GM18517 (cell line): Measurements from ENCODE around the gene GUK1.

ENCODE experiments used
- ATAC-seq: cut with Tn5 transposase; IDR thresholded peaks from one replicate; pipeline ENCODE4 v1.9.1; 2021; ENCODE audit warnings: mild to moderate bottlenecking, moderate library complexity; ENCODE audit not compliant: unreplicated experiment

Gene GUK1

DNA sequence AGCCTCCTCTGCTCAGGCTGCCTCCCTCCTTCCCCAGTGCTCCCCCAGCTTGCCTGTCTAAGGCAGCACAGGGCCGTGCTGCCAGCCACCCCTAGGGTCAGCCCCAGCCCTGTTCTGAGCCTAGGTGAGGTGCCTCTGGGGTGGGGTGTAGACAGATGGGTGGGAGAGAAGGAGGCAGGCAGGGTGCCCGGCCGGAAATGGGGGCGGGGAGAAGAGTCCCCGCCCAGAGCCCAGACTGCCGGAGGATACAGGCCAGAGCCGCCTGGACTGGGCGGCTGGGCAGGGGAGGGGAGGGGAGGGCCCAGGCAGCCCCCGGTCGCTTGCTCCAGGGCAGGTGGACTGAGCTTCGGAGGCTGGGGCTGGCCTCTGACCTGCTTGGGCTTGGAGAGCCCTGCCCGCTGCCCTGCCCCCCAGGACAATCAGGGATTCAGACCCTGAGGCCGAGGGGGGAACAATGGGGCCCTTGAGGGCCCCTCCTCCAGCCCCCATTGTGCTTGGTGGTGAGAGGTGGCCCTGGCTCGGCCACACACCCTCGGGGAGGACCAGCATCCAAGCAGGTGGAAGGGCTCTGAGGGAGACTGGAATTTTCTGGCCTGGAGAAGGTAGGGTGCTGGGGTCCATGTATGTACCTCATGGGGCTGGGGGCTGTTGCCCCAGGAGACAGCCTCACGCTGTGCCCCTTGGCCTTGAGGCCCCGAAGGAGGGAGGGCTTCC is 9.5 kb downstream of the GUK1 start, which contains the start of gene GJC2:
GJC2 (plus strand) TSS at position 525 of the 714 bp plus-strand sequence. CDS start 7,829 bp downstream, outside the sequence.
- no peak for ATAC-seq

DNA sequence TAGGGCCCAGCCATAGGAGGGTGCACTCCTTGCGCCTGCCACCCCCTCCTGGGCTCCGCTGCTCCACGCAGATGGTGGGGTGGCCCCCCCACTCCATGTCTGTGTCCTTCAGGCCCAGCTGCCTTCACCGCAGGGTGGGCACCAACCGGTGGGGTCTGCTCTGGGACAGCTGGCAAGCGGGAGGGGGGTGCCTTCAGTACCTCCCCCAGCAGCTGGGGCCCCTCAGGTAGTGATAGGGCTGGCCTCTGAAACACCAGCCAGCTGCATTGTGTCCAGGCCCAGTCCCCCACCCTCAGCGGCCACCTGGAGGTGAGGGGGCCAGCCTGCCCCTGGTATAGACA is 10.0 kb downstream of the GUK1 start:
- no peak for ATAC-seq

GRCh38 chr1:228150461-228151179 is 10.5 kb downstream of the GUK1 start:
- no peak for ATAC-seq

DNA sequence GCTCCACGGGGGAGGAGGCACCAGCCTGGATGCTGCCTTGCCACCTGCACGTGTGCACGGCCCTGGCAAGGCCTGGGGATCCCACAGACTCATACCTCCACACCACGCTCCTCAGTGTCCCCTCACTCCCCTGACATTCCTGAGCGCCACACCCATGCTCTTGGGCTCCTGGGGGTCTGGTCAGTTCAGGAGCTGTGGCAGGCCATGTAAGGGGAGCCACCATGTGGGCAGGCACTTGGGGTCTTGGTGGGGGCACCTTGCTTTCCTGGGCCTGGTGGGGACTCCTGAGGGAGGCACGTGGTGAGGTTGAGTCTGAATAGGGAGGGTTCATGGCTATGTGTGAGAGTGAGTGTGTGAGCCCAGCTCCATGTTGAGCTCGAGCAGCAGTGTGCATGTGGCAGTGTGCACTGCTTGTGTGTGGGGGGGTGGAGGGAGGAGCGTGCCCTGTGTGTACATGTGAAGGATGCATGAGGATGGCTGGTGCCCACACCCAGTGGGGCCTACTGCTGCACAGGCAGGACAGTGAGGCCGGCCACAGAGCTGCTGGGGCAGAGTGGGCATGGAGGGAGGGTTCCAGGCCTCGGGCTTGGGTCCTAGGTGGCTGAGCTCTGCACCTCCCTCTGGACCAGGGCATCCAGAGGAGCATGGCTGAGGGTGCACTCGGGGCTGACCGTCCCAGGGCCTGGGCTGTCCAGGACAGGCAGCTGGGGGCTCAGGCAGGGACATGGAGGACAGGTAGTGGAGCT is 11.3 kb downstream of the GUK1 start:
- ATAC-seq = no peak

DNA sequence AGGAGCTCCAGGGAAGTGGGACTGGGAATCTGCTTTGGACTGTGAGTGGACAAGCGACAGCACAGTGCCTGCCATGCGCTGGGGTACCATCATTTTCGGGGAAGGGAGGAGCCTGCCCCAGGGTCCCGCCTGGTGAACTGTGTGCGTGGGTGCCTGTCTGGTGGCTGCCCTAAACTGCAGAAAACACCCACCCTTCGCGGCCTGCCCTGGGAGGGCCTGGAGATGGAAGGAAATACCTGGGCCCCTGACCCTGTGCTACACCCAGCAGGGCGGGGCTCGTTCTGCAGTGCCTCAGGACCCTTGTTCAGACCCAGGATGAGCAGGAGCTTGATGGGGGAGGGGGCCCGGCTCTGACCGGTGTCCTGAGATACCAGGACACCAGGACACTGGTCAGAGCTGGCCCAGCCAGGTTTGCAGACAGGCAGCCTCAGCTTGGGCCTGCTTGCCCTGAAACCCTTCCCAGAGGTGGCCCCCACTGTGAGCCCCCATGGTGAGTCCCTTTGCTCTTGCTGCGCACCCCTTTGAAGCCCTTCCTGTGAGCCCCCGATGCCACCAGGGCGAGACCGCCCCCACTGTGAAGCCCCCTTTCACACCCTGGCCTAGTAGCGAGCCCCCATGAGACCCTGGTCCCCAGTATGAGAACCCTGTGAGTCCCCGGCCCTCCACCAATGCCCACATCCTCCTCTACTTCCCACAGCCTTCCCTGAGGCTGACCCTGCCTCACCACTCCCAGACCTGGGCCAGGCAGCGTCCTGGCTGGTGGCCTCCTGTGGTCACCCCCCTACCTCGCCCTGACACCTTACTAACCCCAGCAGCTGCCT is 12.2 kb downstream of the GUK1 start:
- no peak for ATAC-seq

GRCh38 chr1:228152918-228153258 is 12.8 kb downstream of the GUK1 start:
- no peak for ATAC-seq

DNA sequence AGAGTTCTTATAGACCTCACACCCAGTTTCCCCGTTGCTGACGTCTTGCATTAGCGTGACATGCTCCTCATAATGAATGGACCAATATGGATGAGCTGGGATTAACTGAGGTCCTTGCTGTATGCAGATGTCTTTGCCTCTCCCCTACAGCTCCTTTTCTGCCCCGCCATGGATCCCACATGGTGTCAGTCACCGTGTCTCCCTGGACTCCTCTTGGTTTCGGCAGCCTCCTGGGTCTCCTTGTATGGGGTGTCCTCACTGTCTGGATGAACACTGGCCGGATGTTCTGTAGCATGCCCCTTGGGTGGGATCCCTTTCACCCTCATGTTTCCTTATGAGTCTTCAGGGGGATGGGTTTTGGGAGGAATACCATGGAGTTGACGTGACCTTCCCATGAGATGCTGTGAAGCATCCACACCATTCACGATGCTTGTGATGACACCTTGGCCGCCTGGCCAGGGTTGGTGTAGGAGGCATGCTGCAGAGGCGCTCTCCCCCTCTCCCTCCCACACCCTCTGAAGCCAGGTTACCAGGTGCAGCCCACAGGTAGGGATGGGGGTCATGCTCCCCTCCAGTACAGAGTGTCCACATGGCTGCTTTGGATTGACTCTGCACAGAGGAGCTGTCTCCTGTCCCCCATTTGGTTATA is 14.1 kb downstream of the GUK1 start:
- no peak for ATAC-seq

DNA sequence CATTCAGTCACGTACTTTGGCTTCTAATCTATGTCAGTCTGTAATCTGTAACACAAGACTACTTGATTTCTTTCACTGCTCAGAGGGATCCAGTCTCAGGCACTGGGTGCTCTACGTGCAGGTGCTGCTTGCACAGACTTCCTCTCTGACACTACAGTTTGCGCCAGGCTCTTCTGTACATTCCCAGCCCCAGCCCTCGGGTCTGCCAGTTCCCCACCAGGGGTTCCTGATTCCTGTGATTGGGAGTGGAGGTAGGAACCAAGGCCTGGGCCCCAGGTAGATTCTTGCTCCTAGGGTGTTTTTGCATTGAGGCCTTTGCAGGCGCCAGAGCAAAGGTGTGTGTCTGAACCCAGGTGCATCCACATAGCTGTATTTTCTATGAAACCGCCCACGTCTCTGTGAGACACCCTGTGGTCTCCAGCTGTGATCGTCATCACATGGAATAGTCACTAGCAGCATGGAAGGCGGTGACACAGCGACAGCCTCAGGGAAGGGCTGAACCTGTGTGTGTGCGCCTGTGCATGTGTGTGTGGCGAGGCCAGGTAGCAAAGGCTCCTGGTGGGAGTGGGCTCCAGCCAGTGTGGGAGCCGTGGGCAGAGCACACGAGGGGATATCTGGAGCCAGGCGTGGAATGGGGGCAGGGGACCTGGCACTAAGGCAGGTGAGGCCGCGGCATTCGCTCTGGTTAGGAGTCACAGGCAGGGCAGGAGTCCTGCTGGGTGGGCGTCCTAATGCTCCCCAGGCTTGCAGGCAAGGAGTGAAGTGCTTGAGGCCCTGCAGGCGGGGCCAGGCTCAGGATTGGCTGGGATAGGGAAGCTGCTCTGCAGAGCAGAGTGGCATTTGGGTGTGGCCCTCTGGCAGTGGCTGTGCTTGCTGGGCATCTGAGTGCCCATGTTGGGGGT is 14.8 kb downstream of the GUK1 start:
- no peak for ATAC-seq

DNA sequence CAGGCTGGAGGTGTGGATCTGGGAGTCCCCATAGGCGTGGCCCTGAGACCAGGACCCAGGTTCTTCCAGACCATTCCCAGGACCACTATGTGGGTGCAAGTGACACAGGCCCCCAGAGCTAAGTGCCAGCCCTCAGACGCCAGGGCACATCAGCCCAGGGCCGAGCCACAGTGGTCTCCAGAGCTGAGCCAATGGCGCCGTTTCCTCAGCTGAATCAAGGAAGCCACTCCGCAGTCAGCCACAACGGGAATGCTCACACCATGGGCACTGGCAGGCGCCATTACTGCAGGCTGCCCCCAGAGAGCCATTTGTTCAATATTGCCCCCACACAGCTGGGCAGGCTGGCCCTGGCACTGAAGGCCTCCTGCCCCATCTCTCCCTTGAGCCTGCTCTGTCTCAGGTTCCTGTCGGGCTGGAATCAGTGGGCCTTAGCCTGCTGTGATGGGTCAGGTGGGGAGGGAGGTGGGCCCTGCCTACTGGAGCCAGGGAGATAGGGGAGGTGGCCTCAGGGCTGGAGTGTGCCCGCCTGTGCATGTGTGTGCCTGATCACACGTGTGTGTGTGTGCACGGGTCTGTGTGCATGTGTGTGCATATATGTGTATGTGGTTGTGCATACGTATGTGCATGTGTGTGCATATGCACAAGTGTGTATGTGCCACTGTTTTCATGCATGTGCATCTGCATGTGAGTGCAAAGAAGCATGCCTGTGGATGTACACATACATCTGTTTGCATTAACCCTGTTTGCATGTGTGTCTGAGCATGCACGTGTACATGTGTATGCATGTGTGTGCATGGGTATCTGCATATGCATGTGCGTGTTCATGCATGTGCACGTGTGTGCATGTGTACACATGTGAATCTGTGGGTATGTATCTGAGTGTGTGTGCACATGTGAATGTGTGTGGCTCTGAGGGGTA is 15.8 kb downstream of the GUK1 start:
- ATAC-seq = no peak

GRCh38 chr1:228156515-228156881 is 16.4 kb downstream of the GUK1 start:
- ATAC-seq = no peak

DNA sequence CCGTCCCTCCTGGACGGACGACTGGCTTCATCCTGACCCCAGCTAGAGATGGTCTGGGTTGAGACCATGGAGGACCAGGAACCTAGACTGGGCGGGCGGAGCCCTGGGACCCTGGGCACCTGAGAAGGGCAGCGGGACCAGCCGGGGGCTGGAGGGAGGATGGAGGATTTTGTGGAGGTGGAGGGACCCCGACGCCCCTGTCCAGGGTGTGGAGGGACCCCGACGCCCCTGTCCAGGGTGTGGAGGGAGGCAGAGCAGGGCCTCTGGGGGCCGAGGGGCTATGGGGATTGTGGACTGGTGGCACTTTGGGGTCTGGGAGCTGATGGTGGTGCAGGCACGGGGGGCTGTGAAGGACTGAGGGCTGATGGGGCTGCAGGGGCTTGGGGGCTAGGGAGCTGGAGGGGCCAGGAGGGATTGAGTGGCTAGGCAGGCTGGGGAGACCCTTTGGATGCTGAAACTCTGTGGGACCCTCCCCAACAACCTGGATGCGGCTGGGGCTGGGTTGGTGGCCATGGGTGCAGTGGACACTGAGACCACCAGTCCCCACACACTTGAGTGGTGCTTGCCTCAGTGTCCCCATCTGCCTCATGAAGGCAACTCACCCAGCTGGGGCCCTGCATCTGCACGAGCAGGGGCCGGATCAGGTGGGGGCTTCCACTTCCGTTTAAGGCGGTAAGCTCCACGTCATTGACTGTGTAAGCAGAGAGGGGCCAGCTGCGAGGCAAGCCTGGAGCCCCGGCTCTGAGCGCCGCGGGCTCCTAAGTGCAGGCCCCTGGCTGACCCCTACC is 17.1 kb downstream of the GUK1 start:
- ATAC-seq = no peak

GRCh38 chr1:228157729-228158126 is 17.6 kb downstream of the GUK1 start:
- no peak for ATAC-seq

DNA sequence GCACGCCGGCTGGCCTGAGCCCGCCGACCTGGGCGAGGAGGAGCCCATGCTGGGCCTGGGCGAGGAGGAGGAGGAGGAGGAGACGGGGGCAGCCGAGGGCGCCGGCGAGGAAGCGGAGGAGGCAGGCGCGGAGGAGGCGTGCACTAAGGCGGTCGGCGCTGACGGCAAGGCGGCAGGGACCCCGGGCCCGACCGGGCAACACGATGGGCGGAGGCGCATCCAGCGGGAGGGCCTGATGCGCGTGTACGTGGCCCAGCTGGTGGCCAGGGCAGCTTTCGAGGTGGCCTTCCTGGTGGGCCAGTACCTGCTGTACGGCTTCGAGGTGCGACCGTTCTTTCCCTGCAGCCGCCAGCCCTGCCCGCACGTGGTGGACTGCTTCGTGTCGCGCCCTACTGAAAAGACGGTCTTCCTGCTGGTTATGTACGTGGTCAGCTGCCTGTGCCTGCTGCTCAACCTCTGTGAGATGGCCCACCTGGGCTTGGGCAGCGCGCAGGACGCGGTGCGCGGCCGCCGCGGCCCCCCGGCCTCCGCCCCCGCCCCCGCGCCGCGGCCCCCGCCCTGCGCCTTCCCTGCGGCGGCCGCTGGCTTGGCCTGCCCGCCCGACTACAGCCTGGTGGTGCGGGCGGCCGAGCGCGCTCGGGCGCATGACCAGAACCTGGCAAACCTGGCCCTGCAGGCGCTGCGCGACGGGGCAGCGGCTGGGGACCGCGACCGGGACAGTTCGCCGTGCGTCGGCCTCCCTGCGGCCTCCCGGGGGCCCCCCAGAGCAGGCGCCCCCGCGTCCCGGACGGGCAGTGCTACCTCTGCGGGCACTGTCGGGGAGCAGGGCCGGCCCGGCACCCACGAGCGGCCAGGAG is 18.3 kb downstream of the GUK1 start:
- ATAC-seq = no peak

DNA sequence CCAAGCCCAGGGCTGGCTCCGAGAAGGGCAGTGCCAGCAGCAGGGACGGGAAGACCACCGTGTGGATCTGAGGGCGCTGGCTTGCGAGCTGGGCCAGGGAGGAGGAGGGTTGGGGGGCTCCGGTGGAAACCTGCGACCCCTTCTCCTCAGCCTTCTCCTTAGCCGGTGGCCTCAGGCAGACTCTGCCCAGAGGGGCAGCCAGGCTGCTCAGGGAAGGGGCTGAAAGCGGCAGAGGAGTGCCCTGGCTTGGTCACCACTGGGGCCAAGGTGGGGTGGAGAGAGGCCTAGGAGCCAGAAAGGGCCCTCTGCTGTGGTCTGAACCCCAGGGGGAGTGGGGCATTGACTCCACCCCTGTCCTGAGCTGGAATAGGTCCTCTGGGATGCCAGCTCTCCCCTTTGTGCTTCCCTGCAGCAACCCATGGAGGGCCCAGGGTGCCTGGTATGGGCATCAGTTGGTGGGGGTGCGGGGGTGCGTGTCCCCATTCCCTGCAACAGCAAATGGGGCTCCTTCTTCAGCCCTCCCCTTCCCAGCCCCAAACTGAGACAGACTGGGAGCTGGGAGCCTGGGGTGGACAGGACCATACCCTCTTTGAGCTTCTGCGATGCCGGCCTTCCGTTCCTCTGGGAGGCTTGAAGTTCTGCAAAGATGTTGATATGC is 19.1 kb downstream of the GUK1 start:
- no peak for ATAC-seq

DNA sequence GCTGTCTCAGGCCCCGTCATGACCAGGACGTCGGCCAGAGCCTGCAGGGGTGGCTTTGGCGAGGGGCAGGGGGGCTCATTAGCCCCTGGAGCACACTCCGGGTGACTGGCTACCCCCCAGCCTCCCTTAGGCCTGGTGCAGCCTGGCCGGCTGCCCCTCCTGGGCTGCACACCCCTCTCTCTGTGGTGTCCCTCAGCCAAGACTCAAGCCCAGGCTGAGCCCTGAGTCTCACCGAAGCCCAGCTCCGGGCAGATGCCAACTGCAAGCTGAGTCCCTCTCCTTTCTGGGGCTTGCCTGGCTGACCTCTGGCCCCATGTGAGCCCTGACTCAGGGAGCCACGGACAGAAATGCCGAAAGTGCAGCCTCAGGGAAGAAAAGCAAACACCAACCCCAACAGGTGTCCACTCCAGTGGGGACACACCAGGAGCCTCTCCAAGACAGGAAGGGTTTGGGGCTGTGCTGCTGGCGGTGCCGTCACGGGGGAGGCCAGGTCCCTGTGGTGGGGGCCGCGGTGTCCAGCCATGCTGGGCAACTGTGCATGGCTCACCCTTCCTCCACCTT is 20.2 kb downstream of the GUK1 start:
- ATAC-seq = no peak

DNA sequence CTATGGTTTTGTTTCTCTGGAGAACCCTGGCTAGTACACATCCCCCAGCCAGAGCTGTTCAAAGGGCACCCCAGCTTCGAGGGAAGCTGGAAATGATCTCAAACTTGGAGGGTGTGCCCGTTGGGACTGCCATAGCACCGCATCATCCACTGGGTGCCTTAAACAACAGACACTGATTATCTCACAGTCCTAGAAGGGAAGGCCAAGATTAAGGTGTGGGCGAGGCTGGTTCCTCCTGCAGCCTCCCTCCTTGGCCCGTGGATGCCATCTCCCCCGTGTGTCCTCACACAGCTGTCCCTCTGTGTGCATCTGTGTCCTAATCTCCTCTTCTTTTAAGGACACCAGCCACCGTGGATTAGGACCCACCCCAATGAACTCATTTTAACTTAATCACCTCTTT is 21.3 kb downstream of the GUK1 start:
- ATAC-seq = no peak
